ENCODE data around the gene LCN2.

Gene LCN2

GRCh38 chr9:128168731-128169308 lies 19.6 kb downstream of the LCN2 start:
- Histone ChIP-seq H2AFZ (ENCODE audit: low read length) (no peak overlapping the region), H3K9ac (ENCODE audit: low read depth, low read length, poor library complexity, severe bottlenecking) (no peak overlapping the region), H3K9me2 (replicated peaks; ENCODE audit: low read depth, low read length) (no peaks in the 10 kb centered on the region), H3K4me1 (ENCODE audit: insufficient read depth, low read length, poor library complexity, severe bottlenecking) (no peaks in the 10 kb centered on the region), H3K9me3 (ENCODE audit: insufficient read depth, low read depth, low read length) (no peaks in the 10 kb centered on the region), H3K79me2 (ENCODE audit: insufficient read depth, low read length) (no peaks in the 10 kb centered on the region), H4K20me1 (ENCODE audit: insufficient read depth, low read length, poor library complexity, severe bottlenecking) (no peaks in the 10 kb centered on the region), H3K4me2 (ENCODE audit: low read depth, low read length, poor library complexity, severe bottlenecking) (no peak overlapping the region), H3K36me3 (ENCODE audit: insufficient read depth, low read length) (peaks cover 46% of the 10 kb centered on the region; the same call in 1 of the 2 replicates), H3F3A (ENCODE audit: low read depth) (no peaks in the 10 kb centered on the region), H3K4me3 (ENCODE audit: low read length, poor library complexity, severe bottlenecking) (no peak overlapping the region), H3K27me3 (ENCODE audit: insufficient read depth, low read length, poor library complexity, severe bottlenecking) (no peaks in the 10 kb centered on the region)
- TF ChIP-seq CTCF (conservative IDR thresholded peaks at IDR 0.05; ENCODE audit: low read length) (no peak), EZH2phosphoT487 (IDR thresholded peaks at IDR 0.05; ENCODE audit: borderline replicate concordance) (no peak)

- H3F3A ChIP-seq (ENCODE audit: low read depth), result no peaks in the 10 kb centered on the region
- H3K27me3 ChIP-seq (ENCODE audit: insufficient read depth, low read length, poor library complexity, severe bottlenecking), result no peaks in the 10 kb centered on the region
- no peak overlapping the region for H3K4me3 ChIP-seq (ENCODE audit: low read length, poor library complexity, severe bottlenecking)
- H3K4me1 ChIP-seq (ENCODE audit: insufficient read depth, low read length, poor library complexity, severe bottlenecking), result no peaks in the 10 kb centered on the region
- H3K4me2 ChIP-seq (ENCODE audit: low read depth, low read length, poor library complexity, severe bottlenecking), result no peak overlapping the region
- H3K9ac ChIP-seq (ENCODE audit: low read depth, low read length, poor library complexity, severe bottlenecking), result no peak overlapping the region
- H3K79me2 ChIP-seq (ENCODE audit: insufficient read depth, low read length), result no peaks in the 10 kb centered on the region
- TF ChIP-seq EZH2phosphoT487 (IDR thresholded peaks at IDR 0.05; ENCODE audit: borderline replicate concordance) (no peak), CTCF (conservative IDR thresholded peaks at IDR 0.05; ENCODE audit: low read length) (no peak)
- no peaks in the 10 kb centered on the region for H3K9me2 ChIP-seq (replicated peaks; ENCODE audit: low read depth, low read length)
- no peaks in the 10 kb centered on the region for H4K20me1 ChIP-seq (ENCODE audit: insufficient read depth, low read length, poor library complexity, severe bottlenecking)
- H3K36me3 ChIP-seq (ENCODE audit: insufficient read depth, low read length), result peaks cover 39% of the 10 kb centered on the region; the same call in 1 of the 2 replicates
- no peaks in the 10 kb centered on the region for H3K9me3 ChIP-seq (ENCODE audit: insufficient read depth, low read depth, low read length)
- H2AFZ ChIP-seq (ENCODE audit: low read length), result no peak overlapping the region
Observed at GRCh38 chr9:128169492-128169891, 20.2 kb downstream of the LCN2 start.

GRCh38 chr9:128169925-128170324 lies 20.7 kb downstream of the LCN2 start:
- Histone ChIP-seq H3K4me1 (ENCODE audit: insufficient read depth, low read length, poor library complexity, severe bottlenecking) (no peaks in the 10 kb centered on the region), H3K9me3 (ENCODE audit: insufficient read depth, low read depth, low read length) (no peaks in the 10 kb centered on the region), H3F3A (ENCODE audit: low read depth) (no peaks in the 10 kb centered on the region), H3K4me3 (ENCODE audit: low read length, poor library complexity, severe bottlenecking) (no peak overlapping the region), H3K4me2 (ENCODE audit: low read depth, low read length, poor library complexity, severe bottlenecking) (no peak overlapping the region), H2AFZ (ENCODE audit: low read length) (no peak overlapping the region), H3K36me3 (ENCODE audit: insufficient read depth, low read length) (peaks cover 37% of the 10 kb centered on the region; the same call in 1 of the 2 replicates), H3K9ac (ENCODE audit: low read depth, low read length, poor library complexity, severe bottlenecking) (no peak overlapping the region), H3K9me2 (replicated peaks; ENCODE audit: low read depth, low read length) (no peaks in the 10 kb centered on the region), H3K79me2 (ENCODE audit: insufficient read depth, low read length) (no peaks in the 10 kb centered on the region), H3K27me3 (ENCODE audit: insufficient read depth, low read length, poor library complexity, severe bottlenecking) (no peaks in the 10 kb centered on the region), H4K20me1 (ENCODE audit: insufficient read depth, low read length, poor library complexity, severe bottlenecking) (no peaks in the 10 kb centered on the region)
- no peak for TF ChIP-seq EZH2phosphoT487 (IDR thresholded peaks at IDR 0.05; ENCODE audit: borderline replicate concordance)
- no peak for TF ChIP-seq CTCF (conservative IDR thresholded peaks at IDR 0.05; ENCODE audit: low read length)

All from Loucy (cell line).